Endothelial cell of umbilical vein (primary cell): ENCODE results near the gene MED6. TPM values are rescaled to one million over a fixed set of nuclear protein-coding genes. Genes with fewer than 3 reads are reported as not detected.

Source experiments
- BruUV-seq: library from RNA; stranded (reverse); fragments of 400-500 nt; replicated peaks from 2 replicates; lab custom pipeline; 2021; lab: Mats Ljungman, UMichigan
- CTCF ChIA-PET: fragments of 300-600, 350-600 bp; sonication (Branson Sonifier 250); formaldehyde crosslinking; loops from one replicate; lab custom pipeline; 2021; ENCODE audit warnings: antibody characterized with exemption, inconsistent platforms; lab: Charles Lee
- POLR2A ChIA-PET: fragments of 300-600, 350-600 bp; sonication (Branson Sonifier 250); formaldehyde crosslinking; loops from one replicate; lab custom pipeline; 2021; ENCODE audit warnings: antibody characterized with exemption, inconsistent platforms; lab: Charles Lee
- DNase-seq: peaks from one replicate; pipeline ENCODE4 v3.0.0-alpha.2; 2011; ENCODE audit warnings: low read depth, low spot score
- FAIRE-seq: peaks from 2 replicates; lab custom pipeline; 2011; peaks lifted over from hg19 to GRCh38; lab: Jason Lieb, UNC
- H2AFZ ChIP-seq: 2 replicates; pipeline ENCODE4 v1.6.0; 2012; ENCODE audit warnings: low read depth, low read length, control low read depth, inconsistent platforms
- H3K27ac ChIP-seq: 2 replicates; pipeline ENCODE4 v1.5.1; 2011; ENCODE audit warnings: low read depth, mild to moderate bottlenecking, control low read depth, low read length, moderate library complexity; ENCODE audit not compliant: insufficient read depth
- H3K27me3 ChIP-seq, 2 experiments: 2 replicates each; pipeline versions ENCODE4 v1.6.0 to v1.6.1; 2011; ENCODE audit warnings: low read length in 2 of 2, mixed read lengths in 1 of 2; ENCODE audit not compliant: control insufficient read depth in 2 of 2, insufficient read depth in 2 of 2
- H3K36me3 ChIP-seq, 2 experiments: 2 replicates in 1 of 2; 3 replicates in 1 of 2; pipeline ENCODE4 v1.5.1; 2011; ENCODE audit warnings: low read length in 2 of 2, mild to moderate bottlenecking in 1 of 2, moderate library complexity in 1 of 2; ENCODE audit not compliant: control insufficient read depth in 2 of 2, insufficient read depth in 2 of 2; ENCODE audit errors: extremely low read depth in 1 of 2
- H3K4me1 ChIP-seq: 3 replicates; pipeline ENCODE4 v1.5.1; 2011; ENCODE audit warnings: mild to moderate bottlenecking, low read length; ENCODE audit not compliant: control insufficient read depth, insufficient read depth; ENCODE audit errors: extremely low read depth
- H3K4me2 ChIP-seq: 2 replicates; pipeline ENCODE4 v1.6.1; 2011; ENCODE audit warnings: low read length, control low read depth, mixed read lengths; ENCODE audit not compliant: insufficient read depth
- H3K4me3 ChIP-seq, 3 experiments: fragments of 200-600 bp in 1 of 3; sonication (generic), shearing (Covaris generic) in 1 of 3; replicated peaks in 1 of 3; 2 replicates each; pipeline ENCODE4 v1.5.1; 2011 to 2016; ENCODE audit warnings: control low read depth in 3 of 3, low read length in 3 of 3, mild to moderate bottlenecking in 2 of 3, inconsistent platforms in 1 of 3, low read depth in 1 of 3, moderate library complexity in 1 of 3; ENCODE audit not compliant: insufficient read depth in 1 of 3
- H3K79me2 ChIP-seq: 2 replicates; pipeline ENCODE4 v1.6.0; 2012; ENCODE audit warnings: low read length, inconsistent platforms; ENCODE audit not compliant: control insufficient read depth, insufficient read depth
- H3K9ac ChIP-seq: replicated peaks from 2 replicates; pipeline ENCODE3; 2011; ENCODE audit warnings: low read length, control low read depth; ENCODE audit not compliant: insufficient read depth; ENCODE audit errors: extremely low read depth
- H3K9me1 ChIP-seq: replicated peaks from 3 replicates; pipeline ENCODE4 v1.6.0; 2011; ENCODE audit warnings: mild to moderate bottlenecking, low read length; ENCODE audit not compliant: control insufficient read depth, insufficient read depth; ENCODE audit errors: extremely low read depth
- H3K9me3 ChIP-seq: replicated peaks from 2 replicates; pipeline ENCODE4 v1.5.1; 2012; ENCODE audit warnings: low read length, inconsistent platforms; ENCODE audit not compliant: control insufficient read depth, insufficient read depth
- H4K20me1 ChIP-seq: replicated peaks from 2 replicates; pipeline ENCODE3; 2011; ENCODE audit warnings: mild to moderate bottlenecking, low read length; ENCODE audit not compliant: control insufficient read depth, insufficient read depth; ENCODE audit errors: extremely low read depth
- CTCF ChIP-seq, 2 donors: IDR thresholded peaks; 1 replicate in 1 of 2; 2 replicates in 1 of 2; pipeline ENCODE4 v1.5.1; 2011; ENCODE audit warnings: low read length in 2 of 2, mild to moderate bottlenecking in 2 of 2, moderate library complexity in 2 of 2, control low read depth in 1 of 2, inconsistent platforms in 1 of 2, low read depth in 1 of 2; ENCODE audit not compliant: insufficient read depth in 1 of 2; ENCODE audit errors: extremely low read depth in 1 of 2
- EZH2 ChIP-seq: IDR thresholded peaks from 2 replicates; pipeline ENCODE4 v1.6.1; 2012; ENCODE audit warnings: borderline replicate concordance, low read depth, mild to moderate bottlenecking, moderate library complexity, low read length, inconsistent platforms; ENCODE audit not compliant: severe bottlenecking
- FOS ChIP-seq: IDR thresholded peaks from 2 replicates; pipeline ENCODE4 v1.6.1; 2011; ENCODE audit warnings: mild to moderate bottlenecking, low read length, moderate library complexity, borderline replicate concordance; ENCODE audit not compliant: insufficient read depth
- GATA2 ChIP-seq: IDR thresholded peaks from 2 replicates; pipeline ENCODE4 v1.7.0; 2011; ENCODE audit warnings: low read depth, mild to moderate bottlenecking, moderate library complexity, mixed read lengths, low read length; ENCODE audit not compliant: insufficient read length, insufficient read depth
- JUN ChIP-seq: IDR thresholded peaks from 2 replicates; pipeline ENCODE4 v1.6.1; 2011; ENCODE audit warnings: borderline replicate concordance, low read depth; ENCODE audit not compliant: insufficient read length, insufficient read depth
- MAX ChIP-seq: IDR thresholded peaks from 2 replicates; pipeline ENCODE4 v1.6.1; 2011; ENCODE audit not compliant: insufficient read depth, insufficient read length
- MYC ChIP-seq: IDR thresholded peaks from one replicate; pipeline ENCODE4 v1.6.1; 2011; ENCODE audit warnings: mild to moderate bottlenecking, low read depth, low read length
- POLR2A ChIP-seq: IDR thresholded peaks from 2 replicates; pipeline ENCODE4 v1.6.1; 2012; ENCODE audit warnings: low read depth, mild to moderate bottlenecking, control low read depth, low read length
- POLR2AphosphoS5 ChIP-seq: IDR thresholded peaks from 2 replicates; pipeline ENCODE4 v1.6.1; 2012; ENCODE audit warnings: low read depth, mild to moderate bottlenecking, control low read depth, low read length, moderate library complexity; ENCODE audit not compliant: insufficient read depth
- dilution Hi-C: fragments of 300-500 bp; cut with MboI; formaldehyde crosslinking; loops from one replicate; pipeline ENCODE4 v1.15.0; 2019; ENCODE audit warnings: low sequenced_read_pairs; ENCODE audit not compliant: extremely low pct_ligation_motif_present
- intact Hi-C: fragments of 100-400 bp; cut with micrococcal nuclease; formaldehyde crosslinking; loops from one replicate; pipeline ENCODE4 v1.10.0; 2022
- polyA plus RNA-seq, 4 experiments: library from polyadenylated mRNA; depleted of rRNA in 3 of 4; stranded (reverse) in 3 of 4; unstranded in 1 of 4; fragments of >200 nt; gene quantifications; 2 replicates each; pipeline versions ENCODE4 v1.2.1 to v1.2.3, GENCODE V29; 2011 to 2012; ENCODE audit warnings: missing spikeins in 1 of 4
- total RNA-seq: library from RNA; stranded (reverse); gene quantifications from 2 replicates; pipeline ENCODE4 v1.2.3, GENCODE V29; 2021

Gene MED6
- total and polyA plus RNA-seq, 2 donors (not counting 3 experiments of a cell fraction or from before 2014, with no cell fraction given): 22.8 to 41.5 TPM

- Histone ChIP-seq H3K27me3 (peaks cover 0 to 3% of the 10 kb centered on the region in 2 experiments), H3K4me2 (no peak overlapping the region), H3K9ac (no peak overlapping the region), H3K27ac (no peak overlapping the region), H3K4me3 (no peak overlapping the region), H3K9me3 (no peaks in the 10 kb centered on the region), H4K20me1 (no peaks in the 10 kb centered on the region), H2AFZ (no peak overlapping the region), H3K9me1 (no peaks in the 10 kb centered on the region), H3K36me3 (no peaks in the 10 kb centered on the region), H3K4me1 (no peaks in the 10 kb centered on the region), H3K79me2 (no peaks in the 10 kb centered on the region)
- CTCF ChIA-PET: interaction anchor here (0.7 to 1.8 kb wide), 4 partner anchors 19 to 350 kb away, joined by 3 to 17 read pairs (median 6); partner anchors contain the start of gene TTC9
- no TSS peak for BruUV-seq
- dilution Hi-C loops (no loop called here), intact Hi-C loops (loop anchor here (1.0 to 2.0 kb wide), 3 partner anchors 92 to 350 kb away; no protein-coding TSS in a partner anchor)
- POLR2A ChIA-PET: no interaction called here
- DNase-seq (peak; percentile 45), FAIRE-seq (no peak)
- TF ChIP-seq POLR2AphosphoS5 (no peak), CTCF (IDR thresholded peaks at IDR 0.05; ENCODE audit: extremely low read depth in 1 of 2, insufficient read depth in 1 of 2, low read depth in 1 of 2, low read length in 2 of 2) (peak; percentile 40 to 55)
Measured at GRCh38 chr14:70622111-70622712, 21.8 kb upstream of the MED6 start.

GRCh38 chr14:70619708-70620107 is 19.3 kb upstream of the MED6 start:
- FAIRE-seq: no peak
- Histone ChIP-seq H3K27me3 (peaks cover 0 to 3% of the 10 kb centered on the region in 2 experiments), H3K9me1 (no peaks in the 10 kb centered on the region), H3K4me1 (no peaks in the 10 kb centered on the region), H3K9ac (no peak overlapping the region), H3K36me3 (no peaks in the 10 kb centered on the region), H4K20me1 (no peaks in the 10 kb centered on the region), H2AFZ (no peak overlapping the region), H3K4me3 (no peak overlapping the region), H3K79me2 (no peaks in the 10 kb centered on the region), H3K4me2 (no peak overlapping the region), H3K9me3 (no peaks in the 10 kb centered on the region), H3K27ac (no peak overlapping the region)
- POLR2A ChIA-PET: no interaction called here
- dilution Hi-C loops: no loop called here
- TF ChIP-seq FOS: no peak
- no peak for TF ChIP-seq POLR2A
- TF ChIP-seq GATA2: no peak
- TF ChIP-seq POLR2AphosphoS5: no peak
- no peak for TF ChIP-seq EZH2
- TF ChIP-seq MAX: no peak
- no peak for TF ChIP-seq JUN
- no peak for TF ChIP-seq CTCF (IDR thresholded peaks at IDR 0.05; ENCODE audit: extremely low read depth in 1 of 2, insufficient read depth in 1 of 2, low read depth in 1 of 2, low read length in 2 of 2)
- TF ChIP-seq MYC: no peak
- no TSS peak for BruUV-seq
- DNase-seq: no peak
- CTCF ChIA-PET: interaction anchor here (1.4 kb wide), 1 partner anchor 94 kb away, joined by 4 read pairs; no protein-coding TSS in a partner anchor
- intact Hi-C loops: no loop called here
